K562 (cell line): ENCODE data around the gene KDM2A. TPM values are rescaled to one million over a fixed set of nuclear protein-coding genes. Genes with fewer than 3 reads are reported as not detected.

Experiments used
- CTCFL ChIP-seq: IDR thresholded peaks from 2 replicates; pipeline ENCODE4 v1.6.1; 2011; ENCODE audit warnings: borderline replicate concordance, low read depth, mild to moderate bottlenecking, moderate library complexity, low read length; ENCODE audit not compliant: insufficient read depth, poor library complexity, severe bottlenecking
- DDX20 ChIP-seq: fragments of 450-650 bp; IDR thresholded peaks from 2 replicates; pipeline ENCODE4 v1.6.1; 2016; ENCODE audit warnings: missing genetic modification characterization, low read depth, mild to moderate bottlenecking, missing compliant biosample characterization, moderate library complexity
- E2F3 ChIP-seq: fragments of 250-450 bp; sonication (Bioruptor Pico); IDR thresholded peaks from 2 replicates; pipeline ENCODE4 v1.4.0; 2020; ENCODE audit warnings: mild to moderate bottlenecking
- LCOR ChIP-seq: sonication (generic); formaldehyde crosslinking; IDR thresholded peaks from 2 replicates; pipeline ENCODE4 v1.8.0; 2022; ENCODE audit warnings: mild to moderate bottlenecking, missing genetic modification reagents
- MYNN ChIP-seq, 2 experiments: sonication (generic); formaldehyde crosslinking in 1 of 2; IDR thresholded peaks; 2 replicates each; pipeline versions ENCODE4 v1.5.0 to v1.6.1; 2016 to 2020; ENCODE audit warnings: antibody characterized with exemption in 1 of 2, missing genetic modification reagents in 1 of 2
- NONO ChIP-seq, 2 experiments: fragments of 200-400 bp in 1 of 2; fragments of 450-650 bp in 1 of 2; formaldehyde crosslinking in 1 of 2; IDR thresholded peaks; 2 replicates each; pipeline ENCODE4 v1.6.1; 2017; ENCODE audit warnings: low read depth in 2 of 2, mild to moderate bottlenecking in 2 of 2, moderate library complexity in 2 of 2, low read length in 1 of 2
- polyA plus RNA-seq, 8 experiments: library from polyadenylated mRNA; depleted of rRNA in 4 of 8; stranded (reverse) in 5 of 8; unstranded in 3 of 8; fragments of >200 nt; fragmentation: Nextera tagmentation in 2 of 8; fragmentation: Illumina TruSeq in 1 of 8; extraction: Ambion mirVana in 2 of 8; extraction: Trizol in 1 of 8; gene quantifications; 2 replicates each; pipeline versions ENCODE4 v1.2.1 to v1.2.3, GENCODE V29; 2011 to 2014; ENCODE audit warnings: inconsistent platforms in 1 of 8, missing spikeins in 1 of 8
- total RNA-seq, 7 experiments: library from RNA; depleted of rRNA in 6 of 7; stranded (reverse); fragments of >200 nt in 6 of 7; fragmentation: Illumina TruSeq in 2 of 7; extraction: Trizol in 2 of 7; gene quantifications; 2 replicates each; pipeline versions ENCODE4 v1.2.1 to v1.2.3, GENCODE V29; 2011 to 2021; ENCODE audit warnings: low replicate concordance in 1 of 7
- TF ChIP-seq, protein P1 (sequence below): fragments of 450-650 bp; IDR thresholded peaks from 2 replicates; pipeline ENCODE4 v1.6.1; 2016; ENCODE audit warnings: low read depth
- TF ChIP-seq, protein P2 (sequence below): fragments of 450-650 bp; IDR thresholded peaks from one replicate; pipeline ENCODE4 v1.6.1; 2018; ENCODE audit warnings: mild to moderate bottlenecking, moderate library complexity; ENCODE audit not compliant: partially characterized antibody
- TF ChIP-seq, protein P3 (sequence below): fragments of 450-650 bp; formaldehyde crosslinking; IDR thresholded peaks from 2 replicates; pipeline ENCODE4 v1.4.0; 2020; ENCODE audit warnings: mild to moderate bottlenecking, moderate library complexity
- TF ChIP-seq, protein P4 (sequence below): fragments of 450-650 bp; conservative IDR thresholded peaks from 2 replicates; pipeline ENCODE4 v1.6.1; 2016; ENCODE audit warnings: missing genetic modification characterization, low read depth, mild to moderate bottlenecking, control low read depth, missing compliant biosample characterization

The KDM2A gene
- total and polyA plus RNA-seq, 9 of the 15 experiments (the other 6 are each of a cell fraction or from before 2014, with no cell fraction given) = 5.0 to 39.3 (median 21.3) TPM

DNA sequence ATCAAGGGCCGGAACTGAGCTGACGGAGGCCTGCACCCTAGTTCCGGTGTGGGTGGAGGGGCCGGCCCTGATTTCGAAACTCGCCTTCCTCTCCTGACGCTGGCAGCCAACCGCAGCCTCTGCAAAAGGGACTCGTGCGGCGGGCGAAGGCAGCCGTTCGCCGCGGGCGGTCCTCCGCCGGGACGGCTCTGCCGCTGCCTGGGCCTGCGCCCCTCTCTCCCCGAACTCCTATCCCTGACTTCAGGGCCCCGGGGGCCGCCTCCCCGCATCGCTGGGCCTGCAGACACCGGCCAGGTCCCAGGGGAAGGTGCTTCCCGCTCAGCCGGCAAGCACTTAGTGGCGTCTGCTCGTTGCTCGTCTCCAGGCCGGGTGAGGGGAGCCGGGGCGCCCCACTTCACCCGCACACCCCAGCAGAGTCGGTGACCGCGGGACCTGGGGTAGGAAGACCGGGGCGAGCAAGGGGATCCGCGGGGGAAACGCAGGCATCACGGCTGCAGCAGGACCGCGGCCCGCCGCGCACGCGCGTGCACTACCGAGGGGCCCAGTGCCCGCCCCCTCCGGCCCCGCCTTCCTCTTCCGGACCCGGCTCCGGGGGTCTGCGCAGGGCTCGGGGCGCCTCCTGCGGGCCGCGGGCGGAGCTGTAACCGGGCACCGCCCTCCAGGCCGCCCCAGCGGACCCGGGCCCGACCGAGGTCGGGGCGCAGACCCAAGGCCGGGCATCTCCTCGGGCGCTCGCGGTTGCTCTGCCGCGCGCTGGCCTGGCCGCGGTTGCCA, 169.6 kb downstream of the KDM2A start (continued):
- TF ChIP-seq, protein P1, sequence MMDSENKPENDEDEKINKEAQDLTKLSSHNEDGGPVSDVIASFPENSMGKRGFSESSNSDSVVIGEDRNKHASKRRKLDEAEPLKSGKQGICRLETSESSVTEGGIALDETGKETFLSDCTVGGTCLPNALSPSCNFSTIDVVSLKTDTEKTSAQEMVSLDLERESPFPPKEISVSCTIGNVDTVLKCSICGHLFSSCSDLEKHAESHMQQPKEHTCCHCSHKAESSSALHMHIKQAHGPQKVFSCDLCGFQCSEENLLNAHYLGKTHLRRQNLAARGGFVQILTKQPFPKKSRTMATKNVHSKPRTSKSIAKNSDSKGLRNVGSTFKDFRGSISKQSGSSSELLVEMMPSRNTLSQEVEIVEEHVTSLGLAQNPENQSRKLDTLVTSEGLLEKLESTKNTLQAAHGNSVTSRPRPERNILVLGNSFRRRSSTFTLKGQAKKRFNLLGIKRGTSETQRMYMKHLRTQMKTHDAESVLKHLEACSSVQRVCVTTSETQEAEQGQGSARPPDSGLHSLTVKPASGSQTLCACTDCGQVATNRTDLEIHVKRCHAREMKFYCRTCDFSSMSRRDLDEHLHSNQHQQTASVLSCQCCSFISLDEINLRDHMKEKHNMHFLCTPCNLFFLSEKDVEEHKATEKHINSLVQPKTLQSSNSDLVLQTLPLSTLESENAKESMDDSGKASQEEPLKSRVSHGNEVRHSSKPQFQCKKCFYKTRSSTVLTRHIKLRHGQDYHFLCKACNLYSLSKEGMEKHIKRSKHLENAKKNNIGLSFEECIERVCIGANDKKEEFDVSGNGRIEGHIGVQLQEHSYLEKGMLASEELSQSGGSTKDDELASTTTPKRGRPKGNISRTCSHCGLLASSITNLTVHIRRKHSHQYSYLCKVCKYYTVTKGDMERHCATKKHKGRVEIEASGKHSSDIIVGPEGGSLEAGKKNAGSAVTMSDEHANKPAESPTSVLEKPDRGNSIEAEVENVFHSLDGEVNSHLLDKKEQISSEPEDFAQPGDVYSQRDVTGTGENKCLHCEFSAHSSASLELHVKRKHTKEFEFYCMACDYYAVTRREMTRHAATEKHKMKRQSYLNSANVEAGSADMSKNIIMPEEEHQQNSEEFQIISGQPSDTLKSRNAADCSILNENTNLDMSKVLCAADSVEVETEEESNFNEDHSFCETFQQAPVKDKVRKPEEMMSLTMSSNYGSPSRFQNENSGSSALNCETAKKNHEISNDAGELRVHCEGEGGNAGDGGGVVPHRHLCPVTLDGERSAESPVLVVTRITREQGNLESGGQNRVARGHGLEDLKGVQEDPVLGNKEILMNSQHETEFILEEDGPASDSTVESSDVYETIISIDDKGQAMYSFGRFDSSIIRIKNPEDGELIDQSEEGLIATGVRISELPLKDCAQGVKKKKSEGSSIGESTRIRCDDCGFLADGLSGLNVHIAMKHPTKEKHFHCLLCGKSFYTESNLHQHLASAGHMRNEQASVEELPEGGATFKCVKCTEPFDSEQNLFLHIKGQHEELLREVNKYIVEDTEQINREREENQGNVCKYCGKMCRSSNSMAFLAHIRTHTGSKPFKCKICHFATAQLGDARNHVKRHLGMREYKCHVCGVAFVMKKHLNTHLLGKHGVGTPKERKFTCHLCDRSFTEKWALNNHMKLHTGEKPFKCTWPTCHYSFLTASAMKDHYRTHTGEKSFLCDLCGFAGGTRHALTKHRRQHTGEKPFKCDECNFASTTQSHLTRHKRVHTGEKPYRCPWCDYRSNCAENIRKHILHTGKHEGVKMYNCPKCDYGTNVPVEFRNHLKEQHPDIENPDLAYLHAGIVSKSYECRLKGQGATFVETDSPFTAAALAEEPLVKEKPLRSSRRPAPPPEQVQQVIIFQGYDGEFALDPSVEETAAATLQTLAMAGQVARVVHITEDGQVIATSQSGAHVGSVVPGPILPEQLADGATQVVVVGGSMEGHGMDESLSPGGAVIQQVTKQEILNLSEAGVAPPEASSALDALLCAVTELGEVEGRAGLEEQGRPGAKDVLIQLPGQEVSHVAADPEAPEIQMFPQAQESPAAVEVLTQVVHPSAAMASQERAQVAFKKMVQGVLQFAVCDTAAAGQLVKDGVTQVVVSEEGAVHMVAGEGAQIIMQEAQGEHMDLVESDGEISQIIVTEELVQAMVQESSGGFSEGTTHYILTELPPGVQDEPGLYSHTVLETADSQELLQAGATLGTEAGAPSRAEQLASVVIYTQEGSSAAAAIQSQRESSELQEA = no peak
- TF ChIP-seq DDX20 (tag) (no peak), NONO (IDR thresholded peaks at IDR 0.05; ENCODE audit: low read depth in 2 of 2, low read length in 1 of 2) (peak in 1 of 2 experiments; percentile 6; a peak in 1 of 4 replicates), LCOR (CRISPR knock-in tag) (peak; percentile 19; the same call in 1 of the 2 replicates), E2F3 (peak; percentile 65; the same call in 1 of the 2 replicates), MYNN (IDR thresholded peaks at IDR 0.05) (no peak; the same call in 1 of the 2 replicates), MYNN (CRISPR knock-in tag; IDR thresholded peaks at IDR 0.05) (no peak), CTCFL (peak; percentile 84)
- TF ChIP-seq, protein P2, sequence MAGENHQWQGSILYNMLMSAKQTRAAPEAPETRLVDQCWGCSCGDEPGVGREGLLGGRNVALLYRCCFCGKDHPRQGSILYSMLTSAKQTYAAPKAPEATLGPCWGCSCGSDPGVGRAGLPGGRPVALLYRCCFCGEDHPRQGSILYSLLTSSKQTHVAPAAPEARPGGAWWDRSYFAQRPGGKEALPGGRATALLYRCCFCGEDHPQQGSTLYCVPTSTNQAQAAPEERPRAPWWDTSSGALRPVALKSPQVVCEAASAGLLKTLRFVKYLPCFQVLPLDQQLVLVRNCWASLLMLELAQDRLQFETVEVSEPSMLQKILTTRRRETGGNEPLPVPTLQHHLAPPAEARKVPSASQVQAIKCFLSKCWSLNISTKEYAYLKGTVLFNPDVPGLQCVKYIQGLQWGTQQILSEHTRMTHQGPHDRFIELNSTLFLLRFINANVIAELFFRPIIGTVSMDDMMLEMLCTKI = no peak
- TF ChIP-seq, protein P3, sequence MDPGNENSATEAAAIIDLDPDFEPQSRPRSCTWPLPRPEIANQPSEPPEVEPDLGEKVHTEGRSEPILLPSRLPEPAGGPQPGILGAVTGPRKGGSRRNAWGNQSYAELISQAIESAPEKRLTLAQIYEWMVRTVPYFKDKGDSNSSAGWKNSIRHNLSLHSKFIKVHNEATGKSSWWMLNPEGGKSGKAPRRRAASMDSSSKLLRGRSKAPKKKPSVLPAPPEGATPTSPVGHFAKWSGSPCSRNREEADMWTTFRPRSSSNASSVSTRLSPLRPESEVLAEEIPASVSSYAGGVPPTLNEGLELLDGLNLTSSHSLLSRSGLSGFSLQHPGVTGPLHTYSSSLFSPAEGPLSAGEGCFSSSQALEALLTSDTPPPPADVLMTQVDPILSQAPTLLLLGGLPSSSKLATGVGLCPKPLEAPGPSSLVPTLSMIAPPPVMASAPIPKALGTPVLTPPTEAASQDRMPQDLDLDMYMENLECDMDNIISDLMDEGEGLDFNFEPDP = no peak
- TF ChIP-seq, protein P4, sequence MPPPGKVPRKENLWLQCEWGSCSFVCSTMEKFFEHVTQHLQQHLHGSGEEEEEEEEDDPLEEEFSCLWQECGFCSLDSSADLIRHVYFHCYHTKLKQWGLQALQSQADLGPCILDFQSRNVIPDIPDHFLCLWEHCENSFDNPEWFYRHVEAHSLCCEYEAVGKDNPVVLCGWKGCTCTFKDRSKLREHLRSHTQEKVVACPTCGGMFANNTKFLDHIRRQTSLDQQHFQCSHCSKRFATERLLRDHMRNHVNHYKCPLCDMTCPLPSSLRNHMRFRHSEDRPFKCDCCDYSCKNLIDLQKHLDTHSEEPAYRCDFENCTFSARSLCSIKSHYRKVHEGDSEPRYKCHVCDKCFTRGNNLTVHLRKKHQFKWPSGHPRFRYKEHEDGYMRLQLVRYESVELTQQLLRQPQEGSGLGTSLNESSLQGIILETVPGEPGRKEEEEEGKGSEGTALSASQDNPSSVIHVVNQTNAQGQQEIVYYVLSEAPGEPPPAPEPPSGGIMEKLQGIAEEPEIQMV (tag) = no peak
